GM12891 (cell line): ENCODE results near the gene RYR2.

ENCODE experiments used
- PAX5 ChIP-seq: IDR thresholded peaks from 2 replicates; pipeline ENCODE4 v1.6.1; 2011; ENCODE audit warnings: low read length, moderate library complexity, mild to moderate bottlenecking; ENCODE audit not compliant: insufficient read depth, severe bottlenecking
- POLR2A ChIP-seq: IDR thresholded peaks from 2 replicates; pipeline ENCODE4 v1.6.1; 2011; ENCODE audit warnings: low read depth, low read length, control low read depth
- POLR2AphosphoS5 ChIP-seq: IDR thresholded peaks from 2 replicates; pipeline ENCODE4 v1.6.1; 2011; ENCODE audit warnings: low read depth, low read length, control low read depth
- POU2F2 ChIP-seq: IDR thresholded peaks from 2 replicates; pipeline ENCODE4 v1.6.1; 2011; ENCODE audit warnings: low read depth, mild to moderate bottlenecking, control low read depth, low read length, moderate library complexity
- SPI1 ChIP-seq: IDR thresholded peaks from 2 replicates; pipeline ENCODE4 v1.6.1; 2011; ENCODE audit warnings: low read depth, low read length, control low read depth
- TAF1 ChIP-seq: IDR thresholded peaks from 2 replicates; pipeline ENCODE4 v1.6.1; 2011; ENCODE audit warnings: low read depth, low read length, control low read depth

GRCh38 chr1:237873487-237874211, 831.7 kb downstream of the RYR2 start:
- TF ChIP-seq POLR2AphosphoS5: no peak
- TF ChIP-seq POLR2A: no peak
- TF ChIP-seq TAF1: no peak
- no peak for TF ChIP-seq SPI1
- no peak for TF ChIP-seq POU2F2
- no peak for TF ChIP-seq PAX5
